ENCODE data around the gene WDR27.

WDR27 gene

GRCh38 chr6:169738204-169738975 lies 36.6 kb upstream of the WDR27 start:
- Histone ChIP-seq H3K18ac (ENCODE audit: low read length) (no peak overlapping the region), H3K27me3 (ENCODE audit: insufficient read depth, low read length, poor library complexity) (no peaks in the 10 kb centered on the region), H3K4me3 (ENCODE audit: low read length) (no peak overlapping the region), H3K4me2 (ENCODE audit: low read length) (no peak overlapping the region), H3K9ac (ENCODE audit: low read length) (no peak overlapping the region), H3K4ac (ENCODE audit: low read depth, low read length) (no peak overlapping the region), H3K56ac (ENCODE audit: low read length) (no peak overlapping the region), H3K79me1 (ENCODE audit: low read length) (no peaks in the 10 kb centered on the region), H3K23ac (ENCODE audit: low read length) (no peak overlapping the region), H3K4me1 (ENCODE audit: control insufficient read depth, low read depth, low read length) (no peaks in the 10 kb centered on the region), H2BK5ac (ENCODE audit: low read length) (no peak overlapping the region), H4K5ac (ENCODE audit: low read length) (no peak overlapping the region), H3K79me2 (ENCODE audit: control insufficient read depth, insufficient read depth, low read length) (no peaks in the 10 kb centered on the region), H2BK15ac (replicated peaks; ENCODE audit: low read depth) (no peak overlapping the region), H2BK120ac (ENCODE audit: low read depth, low read length) (no peak overlapping the region), H2AK5ac (ENCODE audit: low read length) (no peak overlapping the region), H3K27ac (ENCODE audit: low read depth, low read length) (no peak overlapping the region), H4K8ac (ENCODE audit: low read depth, low read length) (no peak overlapping the region), H3K36me3 (ENCODE audit: control insufficient read depth, insufficient read depth, low read length) (no peaks in the 10 kb centered on the region)
- WGBS (ENCODE audit: extremely low coverage, insufficient coverage, low lambda C conversion rate), result no CpG with 5 or more reads among the region's 9 CpGs
- no peak for DNase-seq

DNA sequence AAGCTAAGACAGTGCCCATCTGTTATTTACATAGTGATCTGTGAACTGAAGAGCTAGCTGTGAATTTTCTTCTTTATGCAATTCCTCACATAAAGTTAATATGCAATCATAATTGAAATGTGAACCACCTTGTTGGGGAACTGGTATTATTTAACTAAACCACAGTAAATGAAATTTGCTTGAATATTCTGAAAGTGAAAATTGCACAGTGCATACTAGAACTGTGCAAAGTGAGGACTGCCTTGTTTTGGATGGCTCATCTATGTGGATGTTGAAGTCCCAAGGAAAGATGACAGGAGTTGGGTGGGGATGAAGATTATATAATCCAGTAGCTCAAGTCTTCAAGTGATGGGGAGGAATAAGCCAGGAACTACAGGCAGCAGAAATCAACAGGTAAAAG lies 28.1 kb upstream of the WDR27 start:
- no peak overlapping the region for H3K4me2 ChIP-seq (ENCODE audit: low read length)
- H3K4me1 ChIP-seq (ENCODE audit: control insufficient read depth, low read depth, low read length), result no peaks in the 10 kb centered on the region
- H3K36me3 ChIP-seq (ENCODE audit: control insufficient read depth, insufficient read depth, low read length), result no peaks in the 10 kb centered on the region

DNA sequence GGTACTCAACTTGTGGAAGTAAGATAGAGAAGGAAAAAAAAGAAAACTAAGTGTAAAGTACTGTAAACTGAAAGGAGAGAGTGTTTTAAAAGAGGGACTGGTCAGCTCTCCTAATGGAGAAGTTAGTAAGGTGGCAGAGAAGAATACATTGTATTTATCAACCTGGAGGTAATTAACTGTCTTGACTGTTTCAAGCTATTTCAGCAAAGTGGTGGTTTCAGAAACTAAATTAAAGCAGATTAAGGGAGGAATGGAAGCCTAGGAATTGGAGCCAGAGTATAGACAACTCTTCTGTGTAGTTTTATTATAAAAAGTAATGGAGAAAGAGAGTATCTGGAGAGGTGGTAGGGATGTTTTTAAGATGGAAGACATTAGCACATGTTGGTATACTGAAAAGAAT lies 25.1 kb upstream of the WDR27 start:
- no peak overlapping the region for H3K4me2 ChIP-seq (ENCODE audit: low read length)

More for the DNA sequence above, 28.1 kb upstream of the WDR27 start:
- Histone ChIP-seq H3K23ac (ENCODE audit: low read length) (no peak overlapping the region), H2BK15ac (replicated peaks; ENCODE audit: low read depth) (no peak overlapping the region), H2BK5ac (ENCODE audit: low read length) (no peak overlapping the region), H3K27me3 (ENCODE audit: insufficient read depth, low read length, poor library complexity) (no peaks in the 10 kb centered on the region), H3K56ac (ENCODE audit: low read length) (no peak overlapping the region), H3K9ac (ENCODE audit: low read length) (no peak overlapping the region), H4K8ac (ENCODE audit: low read depth, low read length) (no peak overlapping the region), H3K4ac (ENCODE audit: low read depth, low read length) (no peak overlapping the region), H3K27ac (ENCODE audit: low read depth, low read length) (no peak overlapping the region), H4K5ac (ENCODE audit: low read length) (no peak overlapping the region), H2AK5ac (ENCODE audit: low read length) (no peak overlapping the region), H3K18ac (ENCODE audit: low read length) (no peak overlapping the region), H3K79me1 (ENCODE audit: low read length) (no peaks in the 10 kb centered on the region), H3K79me2 (ENCODE audit: control insufficient read depth, insufficient read depth, low read length) (no peaks in the 10 kb centered on the region), H2BK120ac (ENCODE audit: low read depth, low read length) (no peak overlapping the region), H3K4me3 (ENCODE audit: low read length) (no peak overlapping the region)
- no peak for DNase-seq

GRCh38 chr6:169726049-169726400 lies 24.2 kb upstream of the WDR27 start:
- H3K27me3 ChIP-seq (ENCODE audit: insufficient read depth, low read length, poor library complexity), result no peaks in the 10 kb centered on the region
- no peaks in the 10 kb centered on the region for H3K36me3 ChIP-seq (ENCODE audit: control insufficient read depth, insufficient read depth, low read length)
- H3K27ac ChIP-seq (ENCODE audit: low read depth, low read length), result no peak overlapping the region
- H3K4me2 ChIP-seq (ENCODE audit: low read length), result no peak overlapping the region
- no peaks in the 10 kb centered on the region for H3K4me1 ChIP-seq (ENCODE audit: control insufficient read depth, low read depth, low read length)
- H4K8ac ChIP-seq (ENCODE audit: low read depth, low read length), result no peak overlapping the region
- H3K18ac ChIP-seq (ENCODE audit: low read length), result no peak overlapping the region
- H3K56ac ChIP-seq (ENCODE audit: low read length), result no peak overlapping the region
- no peak overlapping the region for H2AK5ac ChIP-seq (ENCODE audit: low read length)
- peaks cover 2% of the 10 kb centered on the region for H3K79me1 ChIP-seq (ENCODE audit: low read length)
- H2BK120ac ChIP-seq (ENCODE audit: low read depth, low read length), result no peak overlapping the region
- H2BK15ac ChIP-seq (replicated peaks; ENCODE audit: low read depth), result no peak overlapping the region
- no peak overlapping the region for H3K4ac ChIP-seq (ENCODE audit: low read depth, low read length)
- no CpG with 5 or more reads among the region's 1 CpG for WGBS (ENCODE audit: extremely low coverage, insufficient coverage, low lambda C conversion rate)
- no peak overlapping the region for H4K5ac ChIP-seq (ENCODE audit: low read length)
- DNase-seq, result no peak
- no peak overlapping the region for H2BK5ac ChIP-seq (ENCODE audit: low read length)
- H3K4me3 ChIP-seq (ENCODE audit: low read length), result no peak overlapping the region
- no peak overlapping the region for H3K23ac ChIP-seq (ENCODE audit: low read length)
- H3K9ac ChIP-seq (ENCODE audit: low read length), result no peak overlapping the region
- H3K79me2 ChIP-seq (ENCODE audit: control insufficient read depth, insufficient read depth, low read length), result peaks cover 16% of the 10 kb centered on the region

More for the DNA sequence above, 25.1 kb upstream of the WDR27 start:
- Histone ChIP-seq H3K27ac (ENCODE audit: low read depth, low read length) (no peak overlapping the region), H3K56ac (ENCODE audit: low read length) (no peak overlapping the region), H2BK5ac (ENCODE audit: low read length) (no peak overlapping the region), H3K4me3 (ENCODE audit: low read length) (no peak overlapping the region), H3K18ac (ENCODE audit: low read length) (no peak overlapping the region), H4K5ac (ENCODE audit: low read length) (no peak overlapping the region), H2BK15ac (replicated peaks; ENCODE audit: low read depth) (no peak overlapping the region), H3K23ac (ENCODE audit: low read length) (no peak overlapping the region), H3K4me1 (ENCODE audit: control insufficient read depth, low read depth, low read length) (no peaks in the 10 kb centered on the region), H2BK120ac (ENCODE audit: low read depth, low read length) (no peak overlapping the region), H3K36me3 (ENCODE audit: control insufficient read depth, insufficient read depth, low read length) (no peaks in the 10 kb centered on the region), H3K4ac (ENCODE audit: low read depth, low read length) (no peak overlapping the region), H4K8ac (ENCODE audit: low read depth, low read length) (no peak overlapping the region), H3K9ac (ENCODE audit: low read length) (no peak overlapping the region), H3K79me1 (ENCODE audit: low read length) (peaks cover 2% of the 10 kb centered on the region), H3K27me3 (ENCODE audit: insufficient read depth, low read length, poor library complexity) (no peaks in the 10 kb centered on the region), H2AK5ac (ENCODE audit: low read length) (no peak overlapping the region), H3K79me2 (ENCODE audit: control insufficient read depth, insufficient read depth, low read length) (peaks cover 10% of the 10 kb centered on the region)
- DNase-seq, result no peak

GRCh38 chr6:169725125-169726048 lies 23.6 kb upstream of the WDR27 start:
- peak overlapping the region; percentile 60 for H3K4me2 ChIP-seq (ENCODE audit: low read length)
- no peaks in the 10 kb centered on the region for H3K27me3 ChIP-seq (ENCODE audit: insufficient read depth, low read length, poor library complexity)
- H4K5ac ChIP-seq (ENCODE audit: low read length), result no peak overlapping the region
- H3K36me3 ChIP-seq (ENCODE audit: control insufficient read depth, insufficient read depth, low read length), result no peaks in the 10 kb centered on the region
- peak overlapping the region; percentile 43 for H3K18ac ChIP-seq (ENCODE audit: low read length)
- no peak overlapping the region for H2BK5ac ChIP-seq (ENCODE audit: low read length)
- H3K9ac ChIP-seq (ENCODE audit: low read length), result peak overlapping the region; percentile 96
- H3K4me3 ChIP-seq (ENCODE audit: low read length), result peak overlapping the region; percentile 73
- peak overlapping the region; percentile 98 for H3K27ac ChIP-seq (ENCODE audit: low read depth, low read length)
- WGBS (ENCODE audit: extremely low coverage, insufficient coverage, low lambda C conversion rate), result 100% methylated on average over 1 of the region's 29 CpGs
- no peak overlapping the region for H4K8ac ChIP-seq (ENCODE audit: low read depth, low read length)
- peaks cover 2% of the 10 kb centered on the region for H3K79me1 ChIP-seq (ENCODE audit: low read length)
- no peaks in the 10 kb centered on the region for H3K4me1 ChIP-seq (ENCODE audit: control insufficient read depth, low read depth, low read length)
- no peak overlapping the region for H3K23ac ChIP-seq (ENCODE audit: low read length)
- peak overlapping the region; percentile 8 for H3K4ac ChIP-seq (ENCODE audit: low read depth, low read length)
- no peak overlapping the region for H2AK5ac ChIP-seq (ENCODE audit: low read length)
- peak overlapping the region; percentile 97 for H3K56ac ChIP-seq (ENCODE audit: low read length)
- peaks cover 20% of the 10 kb centered on the region for H3K79me2 ChIP-seq (ENCODE audit: control insufficient read depth, insufficient read depth, low read length)
- DNase-seq, result peak; percentile 80
- H2BK120ac ChIP-seq (ENCODE audit: low read depth, low read length), result no peak overlapping the region
- no peak overlapping the region for H2BK15ac ChIP-seq (replicated peaks; ENCODE audit: low read depth)
